H9 (cell line): ENCODE measurements around the gene CCDC63. TPM values are rescaled to one million over a fixed set of nuclear protein-coding genes. Genes with fewer than 3 reads are reported as not detected.

Experiments used
- DNase-seq: peaks from one replicate; pipeline ENCODE4 v3.0.0-alpha.2; 2017
- H2AFZ ChIP-seq: one replicate; pipeline ENCODE4 v1.6.1; 2013; ENCODE audit warnings: mild to moderate bottlenecking, low read length, control low read depth, moderate library complexity
- H2AK5ac ChIP-seq: 2 replicates; pipeline ENCODE4 v1.6.1; 2013; ENCODE audit warnings: low read length, control low read depth, mixed read lengths; ENCODE audit not compliant: insufficient read length
- H2BK120ac ChIP-seq: one replicate; pipeline ENCODE4 v1.6.1; 2013; ENCODE audit warnings: low read depth, mild to moderate bottlenecking, low read length, control low read depth, inconsistent platforms; ENCODE audit not compliant: poor library complexity, severe bottlenecking
- H2BK12ac ChIP-seq: 2 replicates; pipeline ENCODE4 v1.6.1; 2013; ENCODE audit warnings: low read length, control low read depth, mixed read lengths, low read depth; ENCODE audit not compliant: insufficient read length
- H2BK15ac ChIP-seq: 2 replicates; pipeline ENCODE4 v1.6.1; 2013; ENCODE audit warnings: low read depth, low read length, control low read depth
- H2BK20ac ChIP-seq: one replicate; pipeline ENCODE4 v1.6.1; 2013; ENCODE audit warnings: low read depth, mild to moderate bottlenecking, low read length, control low read depth, inconsistent platforms; ENCODE audit not compliant: poor library complexity, severe bottlenecking
- H2BK5ac ChIP-seq: 2 replicates; pipeline ENCODE4 v1.6.1; 2013; ENCODE audit warnings: low read length, control low read depth, mixed read lengths; ENCODE audit not compliant: insufficient read length
- H3K14ac ChIP-seq: 2 replicates; pipeline ENCODE4 v1.6.1; 2013; ENCODE audit warnings: low read length, control low read depth; ENCODE audit not compliant: insufficient read depth
- H3K18ac ChIP-seq: 2 replicates; pipeline ENCODE4 v1.6.1; 2013; ENCODE audit warnings: low read depth, mild to moderate bottlenecking, mixed read lengths, low read length, control low read depth; ENCODE audit not compliant: insufficient read length
- H3K23ac ChIP-seq: 2 replicates; pipeline ENCODE4 v1.6.1; 2013; ENCODE audit warnings: low read length, control low read depth, mixed read lengths, low read depth; ENCODE audit not compliant: insufficient read length
- H3K23me2 ChIP-seq: 2 replicates; pipeline ENCODE4 v1.6.1; 2013; ENCODE audit warnings: low read depth, mild to moderate bottlenecking, mixed read lengths, low read length, control low read depth; ENCODE audit not compliant: insufficient read length, poor library complexity, severe bottlenecking
- H3K27ac ChIP-seq: 2 replicates; pipeline ENCODE4 v1.5.1; 2013; ENCODE audit warnings: low read length, control low read depth, mixed read lengths, low read depth; ENCODE audit not compliant: insufficient read length
- H3K27me3 ChIP-seq: 2 replicates; pipeline ENCODE4 v1.6.1; 2013; ENCODE audit warnings: low read length, control low read depth, inconsistent platforms; ENCODE audit not compliant: insufficient read depth
- H3K4ac ChIP-seq: 2 replicates; pipeline ENCODE4 v1.6.1; 2013; ENCODE audit warnings: low read depth, mild to moderate bottlenecking, control low read depth, inconsistent platforms, low read length, moderate library complexity
- H3K4me1 ChIP-seq: 2 replicates; pipeline ENCODE4 v1.6.1; 2013; ENCODE audit warnings: low read length, control low read depth, inconsistent platforms; ENCODE audit not compliant: insufficient read depth
- H3K4me2 ChIP-seq: 2 replicates; pipeline ENCODE4 v1.6.1; 2013; ENCODE audit warnings: low read length, control low read depth, mixed read lengths; ENCODE audit not compliant: insufficient read length, insufficient read depth
- H3K56ac ChIP-seq: 2 replicates; pipeline ENCODE4 v1.6.1; 2013; ENCODE audit warnings: low read depth, mild to moderate bottlenecking, mixed read lengths, low read length, control low read depth; ENCODE audit not compliant: insufficient read length
- H3K79me1 ChIP-seq: 2 replicates; pipeline ENCODE4 v1.6.1; 2013; ENCODE audit warnings: low read depth, mild to moderate bottlenecking, moderate library complexity, low read length, control low read depth, inconsistent platforms; ENCODE audit not compliant: insufficient read depth, poor library complexity, severe bottlenecking
- H3K79me2 ChIP-seq: 2 replicates; pipeline ENCODE4 v1.6.1; 2013; ENCODE audit warnings: low read length, control low read depth, inconsistent platforms; ENCODE audit not compliant: insufficient read depth
- H3K9ac ChIP-seq: 2 replicates; pipeline ENCODE4 v1.6.1; 2013; ENCODE audit warnings: low read length, control low read depth, mixed read lengths; ENCODE audit not compliant: insufficient read length; ENCODE audit errors: extremely low read depth
- H3K9me3 ChIP-seq: one replicate; pipeline ENCODE4 v1.6.1; 2013; ENCODE audit warnings: low read depth, low read length, inconsistent platforms; ENCODE audit not compliant: control insufficient read depth
- H3T11ph ChIP-seq: one replicate; pipeline ENCODE4 v1.6.1; 2013; ENCODE audit warnings: mild to moderate bottlenecking, low read length, control low read depth, inconsistent platforms
- H4K20me1 ChIP-seq: one replicate; pipeline ENCODE4 v1.6.1; 2013; ENCODE audit not compliant: control insufficient read depth, insufficient read length, insufficient read depth
- H4K5ac ChIP-seq: 2 replicates; pipeline ENCODE4 v1.6.1; 2013; ENCODE audit warnings: low read depth, mild to moderate bottlenecking, mixed read lengths, low read length, control low read depth; ENCODE audit not compliant: insufficient read length
- H4K8ac ChIP-seq: replicated peaks from 2 replicates; pipeline ENCODE4 v1.6.1; 2013; ENCODE audit warnings: low read length, control low read depth, mixed read lengths, low read depth; ENCODE audit not compliant: insufficient read length
- H4K91ac ChIP-seq: 2 replicates; pipeline ENCODE4 v1.6.1; 2013; ENCODE audit warnings: low read depth, mild to moderate bottlenecking, moderate library complexity, mixed read lengths, low read length, control low read depth; ENCODE audit not compliant: insufficient read length
- H3K27ac Mint-ChIP-seq, 3 experiments: 2 replicates in 2 of 3; 3 replicates in 1 of 3; pipeline ENCODE4 v1.8.0; 2020 to 2021; ENCODE audit warnings: mixed read lengths in 3 of 3, mild to moderate bottlenecking in 1 of 3, moderate library complexity in 1 of 3
- H3K27me3 Mint-ChIP-seq: 2 replicates; pipeline ENCODE4 v1.8.0; 2021; ENCODE audit warnings: low read depth, mild to moderate bottlenecking, moderate library complexity, mixed read lengths
- H3K36me3 Mint-ChIP-seq, 3 experiments: 2 replicates in 2 of 3; 3 replicates in 1 of 3; pipeline ENCODE4 v1.8.0; 2020 to 2021; ENCODE audit warnings: low read depth in 3 of 3, mixed read lengths in 3 of 3; ENCODE audit not compliant: insufficient read depth in 1 of 3
- H3K4me1 Mint-ChIP-seq, 2 experiments: 2 replicates each; pipeline ENCODE4 v1.8.0; 2020; ENCODE audit warnings: mixed read lengths in 2 of 2
- H3K4me3 Mint-ChIP-seq, 2 experiments: 2 replicates in 1 of 2; 3 replicates in 1 of 2; pipeline ENCODE4 v1.8.0; 2020 to 2021; ENCODE audit warnings: mild to moderate bottlenecking in 2 of 2, mixed read lengths in 2 of 2, moderate library complexity in 1 of 2
- H3K9me3 Mint-ChIP-seq, 2 experiments: 2 replicates in 1 of 2; 3 replicates in 1 of 2; pipeline ENCODE4 v1.8.0; 2020; ENCODE audit warnings: mild to moderate bottlenecking in 2 of 2, mixed read lengths in 2 of 2, moderate library complexity in 1 of 2
- WGBS: extraction: QIAGEN DNeasy Blood & Tissue Kit; methylation state at CpG from one replicate; pipeline ENCODE4 v1.1.7; 2013; ENCODE audit warnings: missing lambda C conversion rate, low lambda C conversion rate, mixed read lengths; ENCODE audit not compliant: insufficient read length; ENCODE audit errors: extremely low coverage; 5-methylcytosine and 5-hydroxymethylcytosine counted together
- total RNA-seq: library from RNA; stranded (reverse); gene quantifications from 2 replicates; pipeline ENCODE4 v1.2.1, GENCODE V29; 2021
- TF ChIP-seq, protein P1 (sequence below): fragments of 200-600 bp; sonication (generic); conservative IDR thresholded peaks from 3 replicates; pipeline ENCODE4 v1.8.0; 2021; ENCODE audit warnings: antibody characterized with exemption, mild to moderate bottlenecking

Gene CCDC63
- total RNA-seq, 1 experiment from 2014 or later = 0.77 TPM

DNA sequence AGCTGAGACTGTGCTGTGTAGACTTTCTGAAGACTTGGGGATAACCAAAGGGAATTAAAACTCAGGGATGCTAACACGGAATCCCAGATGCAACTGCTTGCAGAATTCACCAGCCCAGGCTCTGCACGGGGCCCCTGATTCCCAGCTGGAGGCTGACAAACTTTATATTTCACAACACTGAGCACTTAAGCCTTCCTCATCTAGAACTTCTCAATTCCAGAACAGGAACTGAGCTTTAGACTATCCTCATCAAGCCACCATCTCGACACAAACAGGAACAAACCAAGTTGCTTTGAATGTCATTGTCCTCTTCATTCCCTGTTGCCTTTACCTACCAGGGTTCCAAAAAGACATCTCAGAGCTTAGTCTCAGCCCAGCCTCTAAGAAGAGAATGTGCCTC, 22.2 kb downstream of the CCDC63 start:
- no peak overlapping the region for H3T11ph ChIP-seq
- TF ChIP-seq, protein P1, sequence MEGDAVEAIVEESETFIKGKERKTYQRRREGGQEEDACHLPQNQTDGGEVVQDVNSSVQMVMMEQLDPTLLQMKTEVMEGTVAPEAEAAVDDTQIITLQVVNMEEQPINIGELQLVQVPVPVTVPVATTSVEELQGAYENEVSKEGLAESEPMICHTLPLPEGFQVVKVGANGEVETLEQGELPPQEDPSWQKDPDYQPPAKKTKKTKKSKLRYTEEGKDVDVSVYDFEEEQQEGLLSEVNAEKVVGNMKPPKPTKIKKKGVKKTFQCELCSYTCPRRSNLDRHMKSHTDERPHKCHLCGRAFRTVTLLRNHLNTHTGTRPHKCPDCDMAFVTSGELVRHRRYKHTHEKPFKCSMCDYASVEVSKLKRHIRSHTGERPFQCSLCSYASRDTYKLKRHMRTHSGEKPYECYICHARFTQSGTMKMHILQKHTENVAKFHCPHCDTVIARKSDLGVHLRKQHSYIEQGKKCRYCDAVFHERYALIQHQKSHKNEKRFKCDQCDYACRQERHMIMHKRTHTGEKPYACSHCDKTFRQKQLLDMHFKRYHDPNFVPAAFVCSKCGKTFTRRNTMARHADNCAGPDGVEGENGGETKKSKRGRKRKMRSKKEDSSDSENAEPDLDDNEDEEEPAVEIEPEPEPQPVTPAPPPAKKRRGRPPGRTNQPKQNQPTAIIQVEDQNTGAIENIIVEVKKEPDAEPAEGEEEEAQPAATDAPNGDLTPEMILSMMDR = no peak
- Mint-ChIP-seq H3K27ac (no peak overlapping the region), H3K36me3 (peaks cover 8 to 11% (median 9%) of the 10 kb centered on the region in 3 experiments; a peak in 6 of 7 replicates), H3K9me3 (peaks cover 15 to 23% of the 10 kb centered on the region in 2 experiments), H3K27me3 (peaks cover 19% of the 10 kb centered on the region), H3K4me3 (no peak overlapping the region), H3K4me1 (no peaks in the 10 kb centered on the region)
- H2AFZ ChIP-seq = no peak overlapping the region
- no peaks in the 10 kb centered on the region for H3K9me3 ChIP-seq
- H3K56ac ChIP-seq = no peak overlapping the region
- WGBS = no CpG with 5 or more reads among the region's 3 CpGs
- H3K79me2 ChIP-seq = no peaks in the 10 kb centered on the region
- H2BK5ac ChIP-seq = no peak overlapping the region
- DNase-seq = no peak
- H4K91ac ChIP-seq = no peak overlapping the region
- H3K23ac ChIP-seq = no peak overlapping the region
- H3K4me2 ChIP-seq = no peak overlapping the region
- H2AK5ac ChIP-seq = no peak overlapping the region
- no peaks in the 10 kb centered on the region for H3K27me3 ChIP-seq
- no peak overlapping the region for H3K27ac ChIP-seq
- no peak overlapping the region for H2BK12ac ChIP-seq
- H4K20me1 ChIP-seq = no peaks in the 10 kb centered on the region
- no peak overlapping the region for H4K5ac ChIP-seq
- H3K23me2 ChIP-seq = no peaks in the 10 kb centered on the region
- H3K4ac ChIP-seq = no peak overlapping the region
- no peak overlapping the region for H4K8ac ChIP-seq
- H2BK120ac ChIP-seq = no peak overlapping the region
- no peaks in the 10 kb centered on the region for H3K79me1 ChIP-seq
- H2BK15ac ChIP-seq = no peak overlapping the region
- H3K9ac ChIP-seq = no peak overlapping the region
- no peaks in the 10 kb centered on the region for H3K4me1 ChIP-seq
- no peak overlapping the region for H2BK20ac ChIP-seq
- H3K14ac ChIP-seq = no peak overlapping the region
- H3K18ac ChIP-seq = no peak overlapping the region
